SIG-M5 (cell line): ENCODE data around the gene CNOT6.
"Not testable (repeated sequence)": the region's sequence is repeated elsewhere in the genome, so short reads cannot be mapped to it uniquely, and the experiment has no call there.

Experiments used
- DNase-seq: peaks from one replicate; lab custom pipeline; 2025; lab: John Stamatoyannopoulos, UW

Gene CNOT6

DNA sequence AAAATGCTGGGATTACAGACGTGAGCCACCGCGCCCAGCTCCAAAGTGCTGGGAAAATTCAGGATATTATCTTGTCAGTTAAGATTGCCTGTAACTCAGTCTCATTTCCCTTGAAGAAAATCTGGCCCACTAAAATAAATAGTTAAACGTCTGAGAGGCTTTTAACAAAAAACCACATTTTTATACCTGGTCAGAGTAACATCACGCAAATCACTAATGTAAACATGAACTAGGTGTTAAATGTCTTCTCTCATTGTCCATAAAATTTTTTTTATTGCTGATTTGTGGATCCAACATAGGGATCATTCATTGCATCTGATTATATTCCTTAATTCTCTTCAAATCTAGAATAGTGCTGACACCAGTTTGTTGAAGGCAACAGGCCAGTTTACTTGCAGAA lies 22.3 kb downstream of the CNOT6 start:
- DNase-seq = no peak

DNA sequence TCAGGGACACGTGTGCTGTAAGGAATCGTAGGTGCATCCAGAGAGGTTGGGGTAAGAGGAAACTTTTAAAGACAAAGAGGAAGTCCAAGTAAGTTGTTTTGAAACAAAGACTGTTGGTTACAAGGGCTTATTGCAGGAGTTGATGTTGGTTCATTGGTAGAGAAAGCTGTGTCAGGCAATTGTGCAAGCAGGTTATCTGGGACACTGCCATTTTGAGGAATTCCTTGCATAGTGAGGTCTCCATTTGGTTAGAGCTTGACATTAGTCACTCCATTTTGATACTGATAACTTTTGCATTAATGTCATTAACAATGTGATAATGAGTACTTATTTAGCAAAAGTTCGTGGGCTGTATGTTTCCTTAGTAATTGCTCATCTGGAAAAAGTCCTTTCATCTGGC lies 24.9 kb downstream of the CNOT6 start:
- peak; percentile 77 for DNase-seq

- DNase-seq = no peak
These were observed 26.9 kb downstream of the CNOT6 start for GRCh38 chr5:180521101-180521500.

DNA sequence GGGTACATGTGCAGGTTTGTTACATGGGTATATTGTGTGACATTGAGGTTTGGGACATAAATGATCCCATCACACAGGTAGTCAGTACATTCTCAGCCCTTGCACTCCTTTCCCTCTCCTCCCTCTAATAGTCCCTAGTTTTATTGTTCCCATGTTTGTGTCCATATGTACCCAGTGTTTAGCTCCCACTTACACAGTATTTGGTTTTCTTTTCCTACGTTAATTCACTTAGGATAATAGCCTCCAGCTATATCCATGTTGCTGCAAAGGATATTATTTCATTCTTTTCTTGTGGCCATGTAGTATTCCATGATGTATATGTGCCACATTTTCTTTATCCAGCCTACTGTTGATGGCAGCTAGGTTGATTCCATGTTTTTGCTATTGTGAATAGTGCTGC lies 27.4 kb downstream of the CNOT6 start:
- DNase-seq = no peak

DNA sequence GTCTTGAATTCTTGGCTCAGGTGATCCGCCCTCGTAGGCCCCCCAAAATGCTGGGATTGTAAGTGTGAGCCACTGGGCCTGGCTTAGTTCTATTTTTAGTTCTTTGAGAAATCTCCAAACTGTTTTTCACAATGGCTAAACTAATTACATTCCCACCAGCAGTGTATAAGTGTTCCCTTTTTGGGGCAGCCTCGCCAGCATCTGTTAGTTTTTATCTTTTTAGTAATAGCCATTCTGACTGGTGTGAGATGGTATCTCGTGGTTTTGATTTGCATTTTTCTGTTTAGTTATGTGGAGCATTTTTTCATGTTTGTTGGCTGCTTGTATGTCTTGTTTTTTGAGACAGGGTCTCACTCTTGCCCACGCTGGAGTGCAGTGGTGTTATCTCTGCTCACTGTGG lies 28.2 kb downstream of the CNOT6 start:
- no peak for DNase-seq

DNA sequence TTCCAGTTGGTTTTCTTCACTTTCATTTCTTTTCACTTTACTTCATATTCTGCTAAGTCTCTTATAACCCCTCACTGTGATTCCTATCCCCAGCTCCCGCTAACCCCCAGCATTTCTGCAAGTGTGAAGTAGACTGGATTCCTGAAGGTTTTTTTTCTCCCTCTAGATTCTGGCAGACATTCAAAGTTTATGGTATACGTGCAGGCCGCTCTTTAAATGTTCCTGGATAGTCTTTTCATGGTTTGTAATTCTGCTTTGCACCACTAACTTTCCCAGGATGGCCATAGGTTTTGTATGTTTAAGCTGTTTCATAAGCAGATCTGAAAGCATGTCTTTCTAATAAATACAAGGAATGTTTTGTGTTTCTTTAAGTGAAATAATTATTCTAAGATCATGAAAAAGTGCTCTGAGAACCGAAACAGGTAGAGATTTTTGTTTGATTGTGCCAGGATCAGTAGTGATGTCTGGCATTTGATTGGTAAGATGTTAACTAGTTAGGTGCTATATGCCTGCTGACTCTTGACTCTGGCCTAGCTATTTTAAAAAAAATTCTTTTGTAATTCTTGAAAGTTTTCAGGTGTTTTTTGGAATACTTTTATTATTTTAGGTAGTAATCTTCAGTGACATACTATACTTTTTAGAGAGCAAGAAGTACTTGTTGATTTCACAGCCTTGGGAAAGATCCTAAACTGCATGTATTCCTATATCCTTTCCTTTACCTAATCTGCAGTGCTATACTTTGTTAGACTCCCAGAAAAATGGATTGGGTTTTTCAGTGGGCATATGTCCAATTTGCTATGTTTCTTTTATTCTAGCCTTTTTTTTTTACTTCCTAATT lies 29.7 kb downstream of the CNOT6 start:
- DNase-seq = no peak

DNA sequence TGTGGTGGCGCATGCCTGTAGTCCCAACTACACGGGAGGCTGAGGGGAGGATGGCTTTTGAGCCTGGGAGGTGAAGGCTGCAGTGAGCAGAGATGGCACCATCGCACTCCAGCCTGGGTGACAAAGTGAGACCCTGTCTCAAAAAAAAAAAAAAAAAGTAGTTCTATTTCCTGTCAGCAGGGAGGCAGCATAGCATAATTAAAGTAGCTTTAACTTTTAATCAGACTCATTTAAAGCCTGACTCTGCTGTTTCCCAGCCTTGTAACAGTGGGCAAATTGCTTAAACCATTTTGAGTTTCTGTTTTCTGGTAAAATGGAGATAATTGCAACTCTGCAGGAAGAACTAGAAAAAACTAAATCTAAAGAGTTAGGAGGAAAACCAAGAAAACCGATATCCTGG lies 31.2 kb downstream of the CNOT6 start:
- DNase-seq = no peak

DNA sequence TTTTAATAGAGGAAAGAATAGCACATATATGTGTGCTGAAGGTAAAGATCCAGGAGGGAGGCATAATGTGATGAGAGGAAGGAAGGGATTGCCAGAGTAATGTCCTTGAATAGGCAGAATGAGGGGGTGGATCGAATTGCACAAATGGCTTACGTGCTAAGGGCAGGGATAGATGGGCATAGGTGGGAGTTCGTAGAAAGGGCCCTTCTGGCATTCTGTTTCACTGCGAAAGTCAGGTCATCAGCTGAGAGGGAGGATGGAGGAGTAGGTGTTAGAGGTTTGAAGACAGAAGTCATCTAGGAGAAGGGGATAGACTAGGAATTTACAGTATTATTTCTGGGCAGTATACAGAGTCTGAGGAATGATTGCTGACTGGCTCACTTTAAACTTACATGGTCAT lies 32.1 kb downstream of the CNOT6 start:
- DNase-seq = no peak

GRCh38 chr5:180527659-180528058 lies 33.5 kb downstream of the CNOT6 start:
- no peak for DNase-seq

DNA sequence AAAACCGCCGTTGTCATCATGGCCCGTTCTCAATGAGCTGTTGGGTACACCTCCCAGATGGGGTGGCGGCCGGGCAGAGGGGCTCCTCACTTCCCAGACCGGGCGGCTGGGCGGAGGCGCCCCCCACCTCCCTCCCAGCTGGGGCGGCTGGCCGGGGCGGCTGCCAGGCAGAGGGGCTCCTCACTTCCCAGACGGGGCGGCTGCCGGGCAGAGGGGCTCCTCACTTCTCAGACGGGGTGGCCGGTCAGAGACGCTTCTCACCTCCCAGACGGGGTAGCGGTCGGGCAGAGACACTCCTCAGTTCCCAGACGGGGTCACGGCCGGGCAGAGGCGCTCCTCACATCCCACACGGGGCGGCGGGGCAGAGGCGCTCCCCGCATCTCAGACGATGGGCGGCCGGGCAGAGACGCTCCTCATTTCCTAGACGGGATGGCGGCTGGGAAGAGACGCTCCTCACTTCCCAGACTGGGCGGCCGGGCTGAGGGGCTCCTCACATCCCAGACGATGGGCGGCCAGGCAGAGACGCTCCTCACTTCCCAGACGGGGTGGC lies 36.9 kb downstream of the CNOT6 start:
- not testable (repeated sequence) for DNase-seq

GRCh38 chr5:180532268-180532667 lies 38.1 kb downstream of the CNOT6 start:
- no peak for DNase-seq

DNA sequence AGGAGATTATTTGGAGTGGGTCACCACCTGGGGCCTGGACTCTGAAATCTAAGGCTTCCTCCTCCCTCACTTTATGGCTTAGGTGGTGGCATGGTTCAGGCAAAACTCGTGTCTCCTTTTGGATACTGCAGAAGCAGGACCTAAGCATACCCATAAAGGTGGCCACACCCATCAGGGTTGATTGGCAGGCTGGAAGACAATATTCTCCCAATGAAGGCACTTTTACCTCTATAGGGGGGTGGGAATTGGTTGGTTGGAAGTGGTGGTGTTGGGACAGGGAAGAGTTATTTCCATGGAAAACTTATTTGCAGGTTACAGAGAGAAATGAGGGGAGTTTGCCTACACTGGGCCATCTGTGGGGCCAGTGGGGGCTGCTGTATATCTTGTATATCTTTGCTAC lies 39.7 kb downstream of the CNOT6 start:
- DNase-seq = no peak

GRCh38 chr5:180535573-180535972 lies 41.4 kb downstream of the CNOT6 start:
- no peak for DNase-seq

DNA sequence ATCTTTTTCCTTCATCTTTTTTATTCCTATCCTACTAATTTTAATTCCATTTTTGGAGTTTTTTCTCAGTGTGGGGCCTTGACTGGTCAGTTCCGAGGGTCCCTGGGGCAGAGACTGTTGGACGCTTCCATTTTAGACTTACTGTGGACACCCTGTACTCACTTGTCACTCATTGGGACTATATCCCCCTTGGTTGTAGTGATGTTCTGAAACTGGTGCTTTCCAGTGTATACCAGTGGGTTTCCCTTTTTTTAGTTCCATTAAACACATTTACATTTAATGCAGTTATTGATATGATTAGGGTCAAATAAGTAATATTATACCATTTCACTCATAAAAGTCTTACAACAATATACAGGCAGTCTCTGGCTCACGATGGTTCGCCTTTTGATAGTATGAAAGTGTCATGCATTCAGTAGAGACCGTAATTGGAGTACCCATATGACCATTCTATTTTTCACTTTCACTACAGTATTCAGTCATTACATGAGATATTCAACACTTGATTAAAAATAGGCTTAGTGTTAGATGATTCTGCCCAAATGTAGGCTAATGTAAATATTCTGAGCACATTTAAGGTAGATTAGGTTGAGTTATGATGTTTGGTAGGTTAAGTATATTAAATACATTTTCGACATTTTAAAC lies 46.0 kb downstream of the CNOT6 start:
- no peak for DNase-seq

GRCh38 chr5:180541710-180542109 lies 47.5 kb downstream of the CNOT6 start:
- no peak for DNase-seq

GRCh38 chr5:180545248-180545647 lies 51.1 kb downstream of the CNOT6 start:
- DNase-seq = no peak

DNA sequence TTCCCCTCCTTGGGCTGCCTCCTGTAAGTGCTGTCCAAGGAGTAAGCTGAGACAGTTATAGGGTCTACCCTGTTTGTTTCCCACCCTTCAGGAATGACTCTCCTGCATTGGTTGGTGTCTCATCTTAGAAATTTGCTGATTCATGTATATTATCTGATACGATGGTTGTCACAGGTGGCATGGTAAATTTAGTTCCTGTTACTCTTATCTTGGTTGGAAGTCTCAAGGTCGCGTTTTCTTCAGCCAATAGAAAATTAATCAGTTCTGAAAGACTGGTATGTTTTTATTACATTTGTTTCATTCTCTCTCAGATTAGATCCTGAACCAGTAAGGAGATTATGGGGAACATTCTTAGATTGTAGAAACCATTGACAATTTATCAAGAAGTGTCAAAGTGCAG lies 54.4 kb downstream of the CNOT6 start:
- DNase-seq = no peak

GRCh38 chr5:180553530-180553929 lies 59.4 kb downstream of the CNOT6 start:
- no peak for DNase-seq

DNA sequence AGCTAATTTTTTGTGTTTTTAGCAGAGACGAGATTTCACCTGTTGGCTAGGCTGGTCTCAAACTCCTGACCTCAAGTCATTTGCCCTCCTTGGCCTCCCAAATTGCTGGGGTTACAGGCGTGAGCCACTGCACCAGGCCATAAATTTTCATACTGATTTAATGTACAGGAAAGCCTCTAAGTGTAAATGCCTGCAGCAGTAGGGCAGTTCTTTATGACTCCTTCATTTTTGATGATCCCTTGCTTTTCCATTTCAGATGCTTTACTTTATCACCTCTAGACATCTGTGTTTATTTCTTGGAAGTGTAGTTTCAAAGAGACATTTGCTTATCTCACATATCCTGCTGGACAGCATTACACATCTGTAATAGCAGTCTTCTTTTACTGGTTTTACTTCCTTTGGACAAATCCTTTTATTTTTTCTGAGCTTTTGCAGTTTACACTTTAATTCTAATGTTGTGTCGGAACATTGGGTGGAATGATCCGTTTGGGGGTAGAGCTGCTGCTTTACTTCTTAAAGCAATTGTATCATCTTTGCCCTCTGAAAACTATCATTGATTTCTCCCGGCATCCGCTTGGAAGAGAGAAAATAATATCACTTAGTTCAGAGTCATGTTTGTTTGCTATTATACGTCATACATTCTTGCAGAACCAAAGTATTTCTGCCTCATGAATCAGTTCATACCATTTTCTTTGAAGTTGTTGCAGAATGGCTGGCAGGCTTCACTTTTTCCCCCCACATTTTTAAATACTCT lies 61.2 kb downstream of the CNOT6 start:
- no peak for DNase-seq

GRCh38 chr5:180557217-180557809 lies 63.1 kb downstream of the CNOT6 start:
- DNase-seq = no peak

DNA sequence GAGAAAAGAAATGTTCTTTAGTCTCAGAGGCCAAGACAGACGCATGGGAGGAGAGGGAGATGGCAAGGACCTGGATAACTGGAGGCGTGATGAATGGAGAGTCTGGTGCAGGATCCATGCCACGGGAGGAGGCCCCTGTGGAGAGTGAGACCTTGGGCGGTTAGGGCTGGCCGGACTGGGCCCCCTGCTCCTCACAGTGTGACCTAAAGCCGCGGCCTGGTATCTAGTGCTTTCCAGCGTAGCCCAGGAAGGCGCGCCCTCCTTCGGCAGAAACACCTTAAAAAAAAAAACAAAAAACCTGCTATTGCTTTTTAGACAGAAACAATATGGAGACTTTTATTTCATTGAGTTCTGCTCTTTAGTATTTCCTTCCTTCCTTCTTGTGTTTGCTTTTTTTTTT lies 64.1 kb downstream of the CNOT6 start:
- no peak for DNase-seq

DNA sequence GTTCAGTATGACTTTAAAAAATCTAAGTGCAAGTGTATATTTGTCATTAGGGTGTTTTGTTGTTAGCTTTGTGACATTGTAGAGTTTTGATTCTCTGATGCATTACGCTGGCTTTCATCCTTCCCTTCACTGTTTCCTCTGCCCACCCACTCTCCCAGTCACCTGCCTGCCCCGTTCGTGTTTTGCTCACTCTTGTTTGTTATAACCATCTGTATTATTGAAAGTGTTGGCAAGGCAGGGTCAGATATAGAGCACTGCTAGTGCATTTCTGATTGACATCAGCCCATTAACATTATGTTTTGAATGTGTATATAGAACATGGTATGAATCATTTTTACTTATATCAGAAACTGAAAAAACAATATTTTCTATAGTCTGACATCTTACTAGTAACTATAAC lies 69.8 kb downstream of the CNOT6 start:
- DNase-seq = no peak
